ENCODE measurements around the gene TNS2. TPM values are rescaled to one million over a fixed set of nuclear protein-coding genes. Genes with fewer than 3 reads are reported as not detected.
"Not testable (repeated sequence)": the region's sequence is repeated elsewhere in the genome, so short reads cannot be mapped to it uniquely, and the experiment has no call there.

Gene TNS2
- total and polyA plus RNA-seq, 9 of the 15 experiments (the other 6 are each of a cell fraction or from before 2014, with no cell fraction given): 0.28 to 3.1 (median 1.2) TPM; not detected in 1

GRCh38 chr12:53112431-53112830 is 62.6 kb downstream of the TNS2 start:
- 66% methylated on average over 7 of the region's 7 CpGs for WGBS (ENCODE audit: insufficient coverage, low coverage, missing lambda C conversion rate)
- H3K9me3 ChIP-seq (replicated peaks; ENCODE audit: control insufficient read depth, insufficient read depth, low read depth, low read length); H2AFZ ChIP-seq (ENCODE audit: low read depth, low read length); H4K20me1 ChIP-seq (replicated peaks; ENCODE audit: control insufficient read depth, insufficient read depth, low read length); ATAC-seq; FAIRE-seq; H3K79me2 ChIP-seq (ENCODE audit: control insufficient read depth, insufficient read depth, low read length); H3K27ac ChIP-seq (ENCODE audit: extremely low read depth, low read depth, low read length); H3K27me3 ChIP-seq (ENCODE audit: control insufficient read depth in 2 of 2, insufficient read depth in 2 of 2, low read length in 2 of 2); DNase-seq (ENCODE audit: extremely low read depth in 1 of 4, low spot score in 3 of 4); intact Hi-C loops (cut with micrococcal nuclease); H3K4me2 ChIP-seq (ENCODE audit: insufficient read depth, low read length); BruUV-seq (replicated peaks); H3K4me1 ChIP-seq (replicated peaks in 1 of 2; ENCODE audit: control insufficient read depth in 2 of 2, insufficient read depth in 2 of 2, low read length in 2 of 2); H3K9me1 ChIP-seq (ENCODE audit: control insufficient read depth, insufficient read depth, low read length); CTCF ChIA-PET (ENCODE audit: low intra/inter-chr PET ratio); H3K9ac ChIP-seq (ENCODE audit: insufficient read depth in 1 of 2, low read depth in 2 of 2, low read length in 2 of 2); in situ Hi-C loops (cut with MboI); H3K36me3 ChIP-seq (ENCODE audit: control insufficient read depth, insufficient read depth, low read length); H3K4me3 ChIP-seq: not testable (repeated sequence)
- POLR2A ChIA-PET: interaction anchor here (0.7 to 2.1 kb wide), 2 partner anchors 9 to 15 kb away, joined by 3 to 9 read pairs; partner anchors contain the start of gene SOAT2
- TF ChIP-seq CEBPB (tag; IDR thresholded peaks at IDR 0.05) (peak; percentile 37; the same call in 1 of the 2 replicates), ZNF384 (IDR thresholded peaks at IDR 0.05; ENCODE audit: low read depth, low read length) (peak; percentile 43; the same call in 1 of the 2 replicates)
- TF ChIP-seq, protein P1, sequence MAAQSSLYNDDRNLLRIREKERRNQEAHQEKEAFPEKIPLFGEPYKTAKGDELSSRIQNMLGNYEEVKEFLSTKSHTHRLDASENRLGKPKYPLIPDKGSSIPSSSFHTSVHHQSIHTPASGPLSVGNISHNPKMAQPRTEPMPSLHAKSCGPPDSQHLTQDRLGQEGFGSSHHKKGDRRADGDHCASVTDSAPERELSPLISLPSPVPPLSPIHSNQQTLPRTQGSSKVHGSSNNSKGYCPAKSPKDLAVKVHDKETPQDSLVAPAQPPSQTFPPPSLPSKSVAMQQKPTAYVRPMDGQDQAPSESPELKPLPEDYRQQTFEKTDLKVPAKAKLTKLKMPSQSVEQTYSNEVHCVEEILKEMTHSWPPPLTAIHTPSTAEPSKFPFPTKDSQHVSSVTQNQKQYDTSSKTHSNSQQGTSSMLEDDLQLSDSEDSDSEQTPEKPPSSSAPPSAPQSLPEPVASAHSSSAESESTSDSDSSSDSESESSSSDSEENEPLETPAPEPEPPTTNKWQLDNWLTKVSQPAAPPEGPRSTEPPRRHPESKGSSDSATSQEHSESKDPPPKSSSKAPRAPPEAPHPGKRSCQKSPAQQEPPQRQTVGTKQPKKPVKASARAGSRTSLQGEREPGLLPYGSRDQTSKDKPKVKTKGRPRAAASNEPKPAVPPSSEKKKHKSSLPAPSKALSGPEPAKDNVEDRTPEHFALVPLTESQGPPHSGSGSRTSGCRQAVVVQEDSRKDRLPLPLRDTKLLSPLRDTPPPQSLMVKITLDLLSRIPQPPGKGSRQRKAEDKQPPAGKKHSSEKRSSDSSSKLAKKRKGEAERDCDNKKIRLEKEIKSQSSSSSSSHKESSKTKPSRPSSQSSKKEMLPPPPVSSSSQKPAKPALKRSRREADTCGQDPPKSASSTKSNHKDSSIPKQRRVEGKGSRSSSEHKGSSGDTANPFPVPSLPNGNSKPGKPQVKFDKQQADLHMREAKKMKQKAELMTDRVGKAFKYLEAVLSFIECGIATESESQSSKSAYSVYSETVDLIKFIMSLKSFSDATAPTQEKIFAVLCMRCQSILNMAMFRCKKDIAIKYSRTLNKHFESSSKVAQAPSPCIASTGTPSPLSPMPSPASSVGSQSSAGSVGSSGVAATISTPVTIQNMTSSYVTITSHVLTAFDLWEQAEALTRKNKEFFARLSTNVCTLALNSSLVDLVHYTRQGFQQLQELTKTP (IDR thresholded peaks at IDR 0.05; ENCODE audit: low read depth in 1 of 2, partially characterized antibody in 2 of 2): peak in 1 of 2 experiments; percentile 74
